ENCODE data around the gene CARHSP1. TPM values are rescaled to one million over a fixed set of nuclear protein-coding genes. Genes with fewer than 3 reads are reported as not detected.

The CARHSP1 gene
- total RNA-seq, 1 donor from 2014 or later: 113 TPM

- TF ChIP-seq CTCF (IDR thresholded peaks at IDR 0.05; ENCODE audit: insufficient read depth, low read length, poor library complexity, severe bottlenecking): no peak
- Histone ChIP-seq H3K36me3 (ENCODE audit: control insufficient read depth, insufficient read depth, low read length) (no peaks in the 10 kb centered on the region), H3K4me3 (ENCODE audit: low read depth, low read length) (no peak overlapping the region), H3K27me3 (ENCODE audit: control insufficient read depth, insufficient read depth, low read length) (no peaks in the 10 kb centered on the region)
- no peak for DNase-seq (ENCODE audit: low read depth)
Observed at GRCh38 chr16:8819411-8820034, 49.3 kb downstream of the CARHSP1 start.

- DNase-seq (ENCODE audit: low read depth): no peak
- no peak for TF ChIP-seq CTCF (IDR thresholded peaks at IDR 0.05; ENCODE audit: insufficient read depth, low read length, poor library complexity, severe bottlenecking)
- no peaks in the 10 kb centered on the region for H3K36me3 ChIP-seq (ENCODE audit: control insufficient read depth, insufficient read depth, low read length)
- H3K4me3 ChIP-seq (ENCODE audit: low read depth, low read length): no peak overlapping the region
- no peaks in the 10 kb centered on the region for H3K27me3 ChIP-seq (ENCODE audit: control insufficient read depth, insufficient read depth, low read length)
Observed at GRCh38 chr16:8818504-8819270, 50.1 kb downstream of the CARHSP1 start.

GRCh38 chr16:8816967-8817655, 51.7 kb downstream of the CARHSP1 start:
- Histone ChIP-seq H3K36me3 (ENCODE audit: control insufficient read depth, insufficient read depth, low read length) (peaks cover 1% of the 10 kb centered on the region), H3K4me3 (ENCODE audit: low read depth, low read length) (no peak overlapping the region), H3K27me3 (ENCODE audit: control insufficient read depth, insufficient read depth, low read length) (no peaks in the 10 kb centered on the region)
- TF ChIP-seq CTCF (IDR thresholded peaks at IDR 0.05; ENCODE audit: insufficient read depth, low read length, poor library complexity, severe bottlenecking): no peak
- DNase-seq (ENCODE audit: low read depth): no peak

GRCh38 chr16:8814095-8814806, 54.6 kb downstream of the CARHSP1 start:
- no peak for TF ChIP-seq CTCF (IDR thresholded peaks at IDR 0.05; ENCODE audit: insufficient read depth, low read length, poor library complexity, severe bottlenecking)
- Histone ChIP-seq H3K4me3 (ENCODE audit: low read depth, low read length) (no peak overlapping the region), H3K36me3 (ENCODE audit: control insufficient read depth, insufficient read depth, low read length) (peaks cover 3% of the 10 kb centered on the region), H3K27me3 (ENCODE audit: control insufficient read depth, insufficient read depth, low read length) (no peaks in the 10 kb centered on the region)
- no peak for DNase-seq (ENCODE audit: low read depth)

- no peak overlapping the region for H3K4me3 ChIP-seq (ENCODE audit: low read depth, low read length)
- DNase-seq (ENCODE audit: low read depth): no peak
- TF ChIP-seq CTCF (IDR thresholded peaks at IDR 0.05; ENCODE audit: insufficient read depth, low read length, poor library complexity, severe bottlenecking): no peak
- H3K27me3 ChIP-seq (ENCODE audit: control insufficient read depth, insufficient read depth, low read length): no peaks in the 10 kb centered on the region
- peaks cover 4% of the 10 kb centered on the region for H3K36me3 ChIP-seq (ENCODE audit: control insufficient read depth, insufficient read depth, low read length)
Observed at GRCh38 chr16:8812162-8812843, 56.5 kb downstream of the CARHSP1 start.
